Activated naive CD4-positive, alpha-beta T cell treated with anti-CD3 and anti-CD28 coated beads, Interleukin-2, amount 10 ng/mL, durations not matched to agents 7 days and 5 days (primary cell): ENCODE results near the gene GNAL.
A peak's percentile ranks its signal among the peaks of the same experiment; 100 is the strongest.
"Not testable (repeated sequence)": the region's sequence is repeated elsewhere in the genome, so short reads cannot be mapped to it uniquely, and the experiment has no call there.

Source experiments
- CTCF ChIA-PET: fragments of 350-600 bp; sonication (Branson Sonifier 250); formaldehyde crosslinking; loops from one replicate; lab custom pipeline; 2021; ENCODE audit warnings: antibody characterized with exemption; lab: Charles Lee
- DNase-seq: peaks from one replicate; pipeline ENCODE4 v3.0.0-alpha.2; 2020
- H3K27ac Mint-ChIP-seq: one replicate; pipeline ENCODE4 v1.8.0; 2021; ENCODE audit warnings: mild to moderate bottlenecking, moderate library complexity, mixed read lengths
- H3K27me3 Mint-ChIP-seq: one replicate; pipeline ENCODE4 v1.8.0; 2021; ENCODE audit warnings: mild to moderate bottlenecking, mixed read lengths
- H3K36me3 Mint-ChIP-seq: one replicate; pipeline ENCODE4 v1.8.0; 2021; ENCODE audit warnings: mixed read lengths
- H3K4me1 Mint-ChIP-seq: one replicate; pipeline ENCODE4 v1.8.0; 2021; ENCODE audit warnings: mixed read lengths
- H3K4me3 Mint-ChIP-seq: one replicate; pipeline ENCODE4 v1.8.0; 2021; ENCODE audit warnings: mild to moderate bottlenecking, moderate library complexity, mixed read lengths
- H3K9me3 Mint-ChIP-seq: one replicate; pipeline ENCODE4 v1.8.0; 2021; ENCODE audit warnings: mixed read lengths

GNAL gene

DNA sequence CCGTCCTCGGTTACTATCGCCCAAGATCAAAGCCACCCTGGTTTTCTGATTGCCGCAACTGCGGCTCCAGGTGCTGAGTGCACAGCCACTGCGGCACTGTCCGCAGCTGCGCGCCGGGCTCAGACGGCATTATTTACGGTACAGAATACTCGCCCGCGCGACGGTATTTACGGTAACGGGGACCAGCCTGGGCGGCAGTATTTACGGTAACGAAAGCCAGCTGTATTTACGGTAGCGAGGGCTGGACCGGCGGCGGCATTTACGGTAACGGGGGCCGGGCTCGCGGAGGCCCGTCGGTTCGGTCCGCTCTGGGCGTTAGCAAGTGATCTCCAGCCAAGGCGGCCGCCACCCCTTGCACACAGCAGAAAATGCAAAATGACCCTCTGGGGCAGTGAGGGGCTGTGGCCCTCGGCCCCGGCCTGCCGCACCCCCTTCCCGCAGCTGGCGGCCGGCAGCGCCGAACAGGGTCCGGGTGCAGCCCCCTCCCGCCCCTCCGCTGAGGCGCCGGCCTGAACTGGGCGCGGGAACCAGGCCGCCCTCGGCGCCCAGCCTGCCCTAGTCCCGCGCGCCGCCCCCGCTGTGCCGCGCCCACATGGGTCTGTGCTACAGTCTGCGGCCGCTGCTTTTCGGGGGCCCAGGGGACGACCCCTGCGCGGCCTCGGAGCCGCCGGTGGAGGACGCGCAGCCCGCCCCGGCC, at the start of gene GNAL:
TSS of gene GNAL (plus strand) at position 293 of the 697 bp plus-strand sequence. CDS start at position 593, 300 bp downstream.
- Mint-ChIP-seq H3K27me3 (peaks cover 35% of the 10 kb centered on the region), H3K4me3 (peak within 1 kb of the TSS; percentile 63), H3K9me3 (no peaks in the 10 kb centered on the region), H3K27ac (no peak within 1 kb of the TSS), H3K4me1 (peaks cover 12% of the 10 kb centered on the region), H3K36me3 (no peaks in the 10 kb centered on the region)
- CTCF ChIA-PET = no interaction called here
- peak; percentile 71 for DNase-seq

DNA sequence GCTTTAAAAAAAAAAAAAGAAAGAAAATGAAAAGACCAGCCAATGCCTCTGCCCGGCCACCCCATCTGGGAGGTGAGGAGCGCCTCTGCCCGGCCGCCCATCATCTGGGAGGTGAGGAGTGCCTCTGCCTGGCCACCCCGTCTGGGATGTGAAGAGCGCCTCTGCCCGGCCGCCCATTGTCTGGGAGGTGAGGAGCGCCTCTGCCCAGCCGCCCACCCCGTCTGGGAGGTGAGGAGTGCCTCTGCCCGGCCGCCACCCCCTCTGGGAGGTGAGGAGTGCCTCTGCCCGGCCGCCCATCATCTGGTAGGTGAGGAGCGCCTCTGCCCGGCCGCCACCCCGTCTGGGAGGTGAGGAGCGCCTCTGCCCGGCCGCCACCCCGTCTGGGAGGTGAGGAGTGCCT, 41.8 kb upstream of the GNAL start:
- H3K27me3 Mint-ChIP-seq, CTCF ChIA-PET, H3K4me3 Mint-ChIP-seq, H3K27ac Mint-ChIP-seq, DNase-seq, H3K4me1 Mint-ChIP-seq, H3K9me3 Mint-ChIP-seq, H3K36me3 Mint-ChIP-seq: not testable (repeated sequence)

GRCh38 chr18:11647804-11648203, 41.3 kb upstream of the GNAL start:
- H3K4me1 Mint-ChIP-seq, H3K4me3 Mint-ChIP-seq, CTCF ChIA-PET, DNase-seq, H3K9me3 Mint-ChIP-seq, H3K27me3 Mint-ChIP-seq, H3K27ac Mint-ChIP-seq, H3K36me3 Mint-ChIP-seq: not testable (repeated sequence)

DNA sequence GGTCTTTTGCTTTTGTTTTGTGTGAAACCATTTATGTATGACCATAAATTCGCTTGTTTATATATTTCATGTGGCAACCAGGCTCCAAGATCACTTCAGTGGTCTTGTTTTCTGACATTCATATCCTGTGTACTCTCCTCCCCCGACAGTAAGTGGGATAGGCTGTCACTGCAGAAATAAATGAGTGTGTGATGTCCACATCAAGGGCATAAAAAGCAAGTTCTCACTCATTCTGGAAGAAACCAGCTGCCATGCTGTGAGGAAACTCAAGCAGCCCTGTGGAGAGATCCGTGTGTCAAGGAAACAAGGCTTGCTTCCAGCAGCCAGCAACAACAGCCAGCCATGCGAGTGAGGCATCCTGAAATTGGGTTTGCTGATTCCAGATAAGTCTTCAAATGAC, 39.2 kb upstream of the GNAL start:
- CTCF ChIA-PET = no interaction called here
- Mint-ChIP-seq H3K27ac (no peak overlapping the region), H3K9me3 (peaks cover 4% of the 10 kb centered on the region), H3K27me3 (peaks cover 21% of the 10 kb centered on the region), H3K36me3 (no peaks in the 10 kb centered on the region), H3K4me3 (no peak overlapping the region), H3K4me1 (no peaks in the 10 kb centered on the region)
- no peak for DNase-seq

DNA sequence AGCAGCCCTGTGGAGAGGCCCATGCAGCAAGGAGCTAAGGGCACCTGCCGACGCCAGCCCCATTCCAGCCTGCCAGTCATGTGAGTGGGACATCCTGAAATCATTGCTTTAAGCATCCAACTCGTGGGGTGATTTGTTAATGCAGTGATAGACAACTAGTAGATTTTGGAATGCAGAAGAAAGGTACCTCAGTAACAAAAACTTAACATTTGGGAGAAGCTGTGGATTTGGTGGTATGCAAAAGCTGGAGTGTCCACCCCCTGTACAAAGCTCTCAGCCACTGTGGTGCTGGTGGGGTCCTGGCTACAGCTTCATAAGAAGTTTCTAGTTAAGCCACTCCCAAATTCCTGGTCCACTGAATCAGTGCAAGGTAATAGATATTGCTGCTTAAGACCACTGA, 37.2 kb upstream of the GNAL start:
- no peak overlapping the region for H3K4me3 Mint-ChIP-seq
- CTCF ChIA-PET = interaction anchor here (0.6 kb wide), 1 partner anchor 59 kb away, joined by 5 read pairs; no protein-coding TSS in a partner anchor
- peaks cover 4% of the 10 kb centered on the region for H3K9me3 Mint-ChIP-seq
- peaks cover 3% of the 10 kb centered on the region for H3K4me1 Mint-ChIP-seq
- peaks cover 28% of the 10 kb centered on the region for H3K27me3 Mint-ChIP-seq
- no peak for DNase-seq
- no peaks in the 10 kb centered on the region for H3K36me3 Mint-ChIP-seq
- H3K27ac Mint-ChIP-seq = no peak overlapping the region

DNA sequence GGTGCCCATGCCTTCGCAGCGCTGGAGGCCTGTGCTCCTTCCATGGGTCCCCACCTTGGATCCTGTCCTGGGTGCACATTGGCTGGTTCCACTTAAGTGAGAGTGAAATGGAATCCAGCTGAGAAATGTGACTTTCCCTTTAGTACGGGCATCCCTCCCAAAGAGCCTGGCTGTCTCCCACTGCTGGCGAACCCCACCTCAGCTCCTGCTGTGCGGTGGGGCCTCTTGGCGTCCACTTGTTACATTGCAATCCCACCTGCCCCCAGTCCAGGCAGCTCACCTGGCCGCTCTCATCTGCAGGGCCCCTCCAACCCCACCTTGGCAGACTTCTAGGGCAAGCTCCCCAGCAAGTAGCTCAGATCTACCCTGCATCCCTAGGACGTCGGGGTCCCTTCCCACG, 35.5 kb upstream of the GNAL start:
- DNase-seq = no peak
- no peak overlapping the region for H3K4me3 Mint-ChIP-seq
- peaks cover 3% of the 10 kb centered on the region for H3K4me1 Mint-ChIP-seq
- H3K9me3 Mint-ChIP-seq = peaks cover 4% of the 10 kb centered on the region
- no peak overlapping the region for H3K27ac Mint-ChIP-seq
- peaks cover 40% of the 10 kb centered on the region for H3K27me3 Mint-ChIP-seq
- no peaks in the 10 kb centered on the region for H3K36me3 Mint-ChIP-seq
- CTCF ChIA-PET = no interaction called here

DNA sequence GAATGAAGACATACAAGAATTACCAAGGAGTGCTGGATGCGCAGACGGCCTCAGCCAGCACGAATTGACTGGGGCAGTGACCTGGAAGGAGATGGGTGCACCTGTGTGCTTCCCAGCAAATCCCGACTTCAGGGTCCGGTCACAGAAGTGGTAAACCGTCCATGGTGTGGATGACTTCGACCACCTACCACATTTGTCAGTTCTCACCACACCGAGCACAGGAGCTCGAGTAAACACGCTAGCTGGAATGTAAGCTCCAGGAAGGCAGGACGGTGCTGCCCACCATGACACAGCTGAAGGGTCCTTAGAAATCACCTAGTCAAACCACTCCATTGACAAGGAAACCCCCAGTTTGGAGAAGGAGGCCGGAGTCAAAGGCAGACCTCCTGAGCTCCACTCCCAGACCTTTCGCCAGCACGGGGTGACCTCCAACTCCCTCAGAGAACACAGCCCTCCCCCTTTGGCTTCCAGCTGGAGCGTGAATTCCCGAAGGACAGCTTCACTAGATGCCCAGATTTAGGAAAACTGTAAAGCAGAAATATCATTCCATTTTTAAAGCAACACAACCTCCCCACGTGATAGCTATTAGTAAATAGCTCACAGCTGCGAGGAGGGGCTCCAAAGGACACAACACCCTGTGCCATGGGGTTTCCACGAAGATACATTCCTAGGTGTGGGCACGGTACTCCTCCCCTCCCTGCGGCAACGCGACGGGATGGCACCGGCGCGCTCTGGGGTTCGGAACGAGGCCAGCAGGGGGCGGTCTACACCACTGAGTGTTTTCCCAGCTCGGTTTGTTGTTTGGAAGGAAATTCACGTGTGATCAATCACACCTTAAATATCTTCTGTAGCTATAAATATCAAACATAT, 34.1 kb upstream of the GNAL start:
- no peaks in the 10 kb centered on the region for H3K9me3 Mint-ChIP-seq
- DNase-seq = peak; percentile 66
- peaks cover 43% of the 10 kb centered on the region for H3K27me3 Mint-ChIP-seq
- H3K36me3 Mint-ChIP-seq = no peaks in the 10 kb centered on the region
- H3K4me3 Mint-ChIP-seq = no peak overlapping the region
- H3K4me1 Mint-ChIP-seq = peaks cover 3% of the 10 kb centered on the region
- CTCF ChIA-PET = interaction anchor here (0.6 to 2.9 kb wide), 18 partner anchors 11 to 1886 kb away, joined by 3 to 20 read pairs (median 6); no protein-coding TSS in a partner anchor
- no peak overlapping the region for H3K27ac Mint-ChIP-seq

GRCh38 chr18:11655606-11655932, 33.5 kb upstream of the GNAL start:
- no peak for DNase-seq
- Mint-ChIP-seq H3K9me3 (no peaks in the 10 kb centered on the region), H3K4me1 (peaks cover 3% of the 10 kb centered on the region), H3K36me3 (no peaks in the 10 kb centered on the region), H3K27me3 (peaks cover 43% of the 10 kb centered on the region), H3K4me3 (no peak overlapping the region), H3K27ac (no peak overlapping the region)
- CTCF ChIA-PET = interaction anchor here (0.6 to 2.9 kb wide), 19 partner anchors 10 to 1885 kb away, joined by 3 to 20 read pairs (median 5); no protein-coding TSS in a partner anchor

GRCh38 chr18:11657152-11657551, 31.9 kb upstream of the GNAL start:
- CTCF ChIA-PET = interaction anchor here (0.9 to 2.9 kb wide), 3 partner anchors 77 to 615 kb away, joined by 3 to 10 read pairs (median 3); no protein-coding TSS in a partner anchor
- Mint-ChIP-seq H3K4me1 (peaks cover 3% of the 10 kb centered on the region), H3K36me3 (no peaks in the 10 kb centered on the region), H3K4me3 (no peak overlapping the region), H3K27ac (no peak overlapping the region), H3K9me3 (no peaks in the 10 kb centered on the region), H3K27me3 (peaks cover 37% of the 10 kb centered on the region)
- DNase-seq = no peak

- no peaks in the 10 kb centered on the region for H3K9me3 Mint-ChIP-seq
- no peaks in the 10 kb centered on the region for H3K36me3 Mint-ChIP-seq
- no peak for DNase-seq
- no peak overlapping the region for H3K4me3 Mint-ChIP-seq
- peaks cover 3% of the 10 kb centered on the region for H3K4me1 Mint-ChIP-seq
- peaks cover 37% of the 10 kb centered on the region for H3K27me3 Mint-ChIP-seq
- CTCF ChIA-PET = interaction anchor here (0.9 kb wide), 1 partner anchor 77 kb away, joined by 3 read pairs; no protein-coding TSS in a partner anchor
- H3K27ac Mint-ChIP-seq = no peak overlapping the region
Observed at GRCh38 chr18:11657554-11657953, 31.5 kb upstream of the GNAL start.

- CTCF ChIA-PET = interaction anchor here (0.6 to 0.9 kb wide), 2 partner anchors 76 to 382 kb away, joined by 3 to 4 read pairs; no protein-coding TSS in a partner anchor
- H3K27me3 Mint-ChIP-seq = peaks cover 37% of the 10 kb centered on the region
- no peaks in the 10 kb centered on the region for H3K36me3 Mint-ChIP-seq
- peaks cover 3% of the 10 kb centered on the region for H3K4me1 Mint-ChIP-seq
- no peaks in the 10 kb centered on the region for H3K9me3 Mint-ChIP-seq
- no peak overlapping the region for H3K27ac Mint-ChIP-seq
- no peak for DNase-seq
- H3K4me3 Mint-ChIP-seq = no peak overlapping the region
Observed at GRCh38 chr18:11658019-11658418, 31.0 kb upstream of the GNAL start.

- H3K9me3 Mint-ChIP-seq = no peaks in the 10 kb centered on the region
- CTCF ChIA-PET = interaction anchor here (1.1 kb wide), 1 partner anchor 74 kb away, joined by 3 read pairs; no protein-coding TSS in a partner anchor
- no peak overlapping the region for H3K27ac Mint-ChIP-seq
- H3K4me1 Mint-ChIP-seq = peaks cover 3% of the 10 kb centered on the region
- H3K4me3 Mint-ChIP-seq = no peak overlapping the region
- no peaks in the 10 kb centered on the region for H3K36me3 Mint-ChIP-seq
- no peak for DNase-seq
- peaks cover 29% of the 10 kb centered on the region for H3K27me3 Mint-ChIP-seq
Observed at GRCh38 chr18:11658989-11659388, 30.1 kb upstream of the GNAL start.

GRCh38 chr18:11660691-11661090, 28.4 kb upstream of the GNAL start:
- DNase-seq = no peak
- H3K27ac Mint-ChIP-seq = no peak overlapping the region
- peaks cover 15% of the 10 kb centered on the region for H3K27me3 Mint-ChIP-seq
- H3K4me1 Mint-ChIP-seq = peaks cover under 1% of the 10 kb centered on the region
- no peaks in the 10 kb centered on the region for H3K9me3 Mint-ChIP-seq
- no peak overlapping the region for H3K4me3 Mint-ChIP-seq
- CTCF ChIA-PET = no interaction called here
- no peaks in the 10 kb centered on the region for H3K36me3 Mint-ChIP-seq

DNA sequence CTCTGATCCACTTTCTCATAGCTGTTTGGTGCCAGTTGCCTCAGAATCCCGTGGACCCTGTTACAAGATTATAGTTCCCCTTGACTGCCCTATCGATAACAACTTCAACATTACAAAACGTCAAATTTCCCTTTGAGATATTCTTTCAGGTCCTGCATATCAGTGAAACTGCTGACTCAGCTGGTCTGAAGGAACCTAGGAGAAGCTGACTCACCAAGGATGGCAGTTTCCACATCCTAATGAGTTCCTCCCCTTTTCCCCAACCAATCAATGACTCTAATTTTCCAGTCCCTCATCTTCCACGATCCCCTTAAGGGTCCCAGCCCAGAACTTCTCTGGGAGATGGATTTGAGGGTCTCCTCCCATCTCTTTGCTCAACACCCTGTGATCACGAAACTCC, 27.6 kb upstream of the GNAL start:
- DNase-seq = no peak
- CTCF ChIA-PET = no interaction called here
- no peaks in the 10 kb centered on the region for H3K4me1 Mint-ChIP-seq
- H3K27me3 Mint-ChIP-seq = peaks cover 19% of the 10 kb centered on the region
- no peaks in the 10 kb centered on the region for H3K36me3 Mint-ChIP-seq
- no peaks in the 10 kb centered on the region for H3K9me3 Mint-ChIP-seq
- no peak overlapping the region for H3K4me3 Mint-ChIP-seq
- H3K27ac Mint-ChIP-seq = no peak overlapping the region
